Stimulated activated CD4-positive, alpha-beta T cell treated with anti-CD3 and anti-CD28 coated beads, Interleukin-1b, Interleukin-23, amount 100 ng/mL, for 48 hours (primary cell): ENCODE results near the gene ANKH.

Experiments used
- DNase-seq: peaks from one replicate; pipeline ENCODE4 v3.0.0-alpha.2; 2020

The ANKH gene

GRCh38 chr5:14710313-14710994 lies 161.1 kb downstream of the ANKH start:
- no peak for DNase-seq

- no peak for DNase-seq
Measured at GRCh38 chr5:14708551-14708950, 163.0 kb downstream of the ANKH start.

- no peak for DNase-seq
Measured at GRCh38 chr5:14707811-14708390, 163.7 kb downstream of the ANKH start.

GRCh38 chr5:14706615-14707021 lies 165.0 kb downstream of the ANKH start:
- peak; percentile 35 for DNase-seq

GRCh38 chr5:14705556-14705955 lies 166.0 kb downstream of the ANKH start:
- DNase-seq, result no peak

- no peak for DNase-seq
Measured at GRCh38 chr5:14702238-14702839, 169.2 kb downstream of the ANKH start.

GRCh38 chr5:14701556-14701955 lies 170.0 kb downstream of the ANKH start:
- no peak for DNase-seq

DNA sequence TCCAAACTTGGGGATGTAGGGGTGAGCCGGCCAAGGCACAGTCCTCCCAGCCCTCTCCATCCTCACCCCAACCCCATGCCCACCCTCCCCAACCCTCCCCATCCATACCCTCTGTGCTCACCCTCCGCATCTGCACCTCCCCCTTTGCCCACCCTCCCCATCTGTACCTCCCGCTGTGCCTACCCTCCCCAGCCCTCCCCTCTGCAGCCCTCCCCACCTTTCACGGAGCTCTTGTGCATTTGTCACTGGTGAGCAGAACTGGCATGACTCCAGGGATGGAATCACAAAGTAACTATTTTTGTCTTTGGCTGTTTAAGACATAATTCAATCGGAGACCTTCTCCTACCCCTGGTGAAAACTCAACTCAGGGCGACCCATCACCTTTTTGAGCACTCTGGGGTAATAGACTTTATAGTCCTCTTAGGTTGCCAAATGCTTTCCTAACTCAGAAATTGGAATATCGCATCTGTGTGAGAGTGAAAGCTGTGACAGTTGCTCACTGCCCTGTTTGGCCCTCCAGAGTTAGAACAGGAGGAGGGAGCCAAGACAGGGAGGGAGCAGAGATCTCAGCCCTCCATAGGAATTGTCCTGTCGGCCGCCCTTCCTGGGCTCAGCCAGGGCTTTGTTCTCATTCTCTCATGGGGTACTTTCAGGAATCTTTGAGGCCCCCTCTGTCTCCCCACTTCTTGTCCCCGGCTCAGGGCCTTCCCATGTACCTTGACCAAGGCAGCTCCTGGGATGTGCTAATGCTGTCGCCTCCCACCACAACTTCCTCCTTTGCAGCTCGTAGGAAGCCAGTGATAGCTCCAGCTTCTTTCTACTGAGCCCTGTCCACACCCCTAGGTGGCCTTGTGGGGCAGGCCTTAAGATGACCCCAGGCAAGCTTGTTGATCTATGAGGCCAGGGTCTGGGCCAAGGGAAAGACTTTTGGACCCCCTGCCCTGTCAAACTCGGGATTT lies 170.8 kb downstream of the ANKH start:
- DNase-seq, result no peak

- no peak for DNase-seq
Measured at GRCh38 chr5:14699807-14700400, 171.7 kb downstream of the ANKH start.

DNA sequence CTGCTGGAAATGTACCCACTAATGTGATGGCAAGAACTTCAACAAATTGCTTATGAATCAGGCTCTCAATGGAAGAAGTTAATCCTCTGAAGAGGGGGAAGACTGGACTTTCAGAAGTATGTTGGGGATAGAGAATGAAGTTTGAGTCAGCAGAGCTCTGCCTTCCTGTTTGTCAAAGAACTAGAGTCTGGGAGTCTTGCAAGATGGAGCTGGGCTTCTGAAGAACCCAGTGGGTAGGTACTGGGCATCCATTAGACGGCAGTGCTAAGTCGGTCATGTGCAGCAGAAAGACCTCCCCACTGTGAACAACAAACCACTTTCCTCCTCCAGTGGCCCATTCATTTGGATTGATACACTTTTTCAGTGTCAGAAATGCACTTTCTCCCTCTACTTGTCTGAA lies 172.4 kb downstream of the ANKH start:
- no peak for DNase-seq

- no peak for DNase-seq
Measured at GRCh38 chr5:14698495-14698894, 173.1 kb downstream of the ANKH start.

DNA sequence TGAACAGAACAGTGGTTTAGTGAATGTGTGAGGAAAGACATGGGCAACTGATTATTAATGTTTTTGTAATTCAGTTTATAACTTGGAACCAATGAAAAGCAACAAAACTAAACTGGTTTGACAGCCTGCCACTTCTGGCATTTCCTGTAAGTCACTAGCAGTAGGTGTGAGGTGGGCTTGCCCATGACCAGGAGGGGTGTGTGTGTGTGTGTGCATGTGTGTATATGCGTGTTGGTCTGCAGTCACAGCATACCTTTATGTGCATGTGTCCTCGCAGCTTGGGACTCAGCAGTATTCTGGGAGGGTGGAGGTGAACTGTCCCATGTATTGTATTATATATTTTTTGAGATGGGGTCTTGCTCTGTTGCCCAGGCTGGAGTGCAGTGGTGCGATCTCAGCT lies 174.7 kb downstream of the ANKH start:
- no peak for DNase-seq

DNA sequence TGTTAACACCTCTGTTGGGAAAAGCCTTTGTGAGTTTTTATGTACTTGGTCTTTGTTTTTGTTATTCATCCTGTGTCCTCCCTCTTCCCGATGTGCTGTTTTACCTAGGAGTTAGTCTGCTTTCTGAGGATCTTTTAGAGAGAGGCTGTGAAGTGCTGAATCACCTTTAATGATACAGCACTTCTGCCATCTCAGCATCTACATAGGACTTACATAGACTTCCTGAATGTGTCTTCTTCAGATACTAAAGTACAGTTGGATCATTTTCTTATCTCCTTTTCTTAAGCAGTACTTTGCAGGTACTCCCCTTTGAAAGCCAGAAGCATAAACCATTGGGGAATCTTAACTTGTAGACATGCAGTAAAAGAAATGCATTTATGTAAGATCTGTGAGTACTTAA lies 175.5 kb downstream of the ANKH start:
- no peak for DNase-seq

GRCh38 chr5:14695152-14695551 lies 176.4 kb downstream of the ANKH start:
- DNase-seq, result no peak

DNA sequence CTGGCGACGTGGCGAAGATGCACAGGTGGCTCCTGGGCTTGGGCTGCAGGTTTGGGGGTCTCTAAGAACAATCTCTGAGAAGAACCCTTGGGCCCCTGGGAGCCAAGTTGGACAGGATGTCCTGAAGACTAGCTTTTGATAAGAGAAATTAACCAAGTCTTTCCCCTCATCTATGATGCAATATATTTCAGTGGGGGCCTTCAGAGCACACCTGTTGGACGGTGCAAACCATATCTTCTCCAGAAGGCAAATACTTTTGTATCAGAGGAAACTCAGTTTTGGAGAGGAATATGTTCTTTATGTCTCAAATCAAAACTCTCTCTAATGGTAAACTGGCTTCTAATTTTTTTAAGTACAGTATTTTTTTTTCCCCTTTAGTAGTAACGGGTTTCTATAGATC lies 178.5 kb downstream of the ANKH start:
- no peak for DNase-seq

DNA sequence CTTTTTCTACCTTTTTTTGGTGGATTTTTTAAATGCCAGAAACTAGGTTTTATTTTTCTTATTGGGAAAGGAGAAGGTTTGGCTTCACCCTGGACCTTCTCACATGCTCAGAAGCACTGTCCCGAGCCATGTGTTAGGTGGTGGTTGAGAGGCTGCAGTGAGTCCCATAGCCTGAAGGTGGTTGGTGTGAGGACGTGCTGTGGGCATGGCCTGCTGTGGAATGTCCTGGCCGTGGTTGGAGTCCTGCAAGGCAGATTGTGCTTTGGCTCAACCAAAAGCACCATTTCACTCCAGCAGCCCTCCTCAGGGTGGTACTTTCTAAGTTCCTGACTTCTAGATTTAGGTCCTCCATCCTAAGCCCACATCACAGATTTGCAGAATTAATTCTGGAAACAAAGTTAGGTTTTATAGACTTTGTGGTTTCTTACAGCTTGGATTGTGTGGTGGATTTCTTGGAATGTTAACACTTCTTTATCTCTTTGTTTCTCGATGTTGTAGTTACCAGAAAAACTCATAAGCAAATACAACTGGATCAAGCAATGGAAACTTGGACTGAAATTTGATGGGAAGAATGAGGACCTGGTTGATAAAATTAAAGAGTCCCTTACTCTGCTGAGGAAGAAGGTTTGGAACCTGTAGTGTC lies 184.4 kb downstream of the ANKH start:
- DNase-seq, result no peak

DNA sequence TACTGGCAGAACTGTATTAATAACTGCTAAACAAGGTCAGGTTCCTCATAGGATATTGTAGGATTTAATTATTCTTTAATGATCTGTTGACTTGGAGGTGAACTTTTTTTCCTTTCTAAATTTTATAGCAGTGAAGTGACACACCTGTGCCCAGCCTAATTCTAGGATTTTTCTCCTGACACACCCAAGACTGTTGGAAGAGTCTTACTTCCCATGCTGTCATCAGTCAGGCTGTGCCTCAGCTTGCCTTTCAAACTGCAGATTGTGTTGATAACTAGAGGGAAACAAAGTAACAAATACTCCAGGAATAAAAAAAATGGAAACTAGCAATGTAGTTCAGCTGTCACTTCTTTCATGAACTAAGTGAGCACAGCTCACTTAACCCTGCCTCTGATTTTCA lies 185.1 kb downstream of the ANKH start:
- DNase-seq, result no peak

DNA sequence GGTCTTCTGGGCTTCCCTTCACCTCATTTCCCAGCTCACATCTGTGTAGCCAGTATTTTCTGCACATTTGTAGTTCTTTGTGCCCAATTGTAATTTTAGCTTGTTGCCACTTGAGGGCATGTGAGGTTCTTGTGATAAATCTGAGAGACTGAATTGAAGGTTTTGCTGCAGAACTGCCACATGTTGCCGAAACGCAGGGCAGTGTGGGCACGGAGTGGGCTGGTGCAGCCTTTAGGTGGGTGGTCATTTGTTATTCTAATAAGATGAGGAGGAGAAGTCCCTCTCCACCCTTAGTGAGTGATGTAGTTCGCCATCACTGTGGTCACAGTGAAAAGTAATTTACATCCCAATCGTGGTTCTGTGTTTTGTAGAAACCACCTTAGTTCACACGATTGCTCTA lies 185.8 kb downstream of the ANKH start:
- peak; percentile 41 for DNase-seq

DNA sequence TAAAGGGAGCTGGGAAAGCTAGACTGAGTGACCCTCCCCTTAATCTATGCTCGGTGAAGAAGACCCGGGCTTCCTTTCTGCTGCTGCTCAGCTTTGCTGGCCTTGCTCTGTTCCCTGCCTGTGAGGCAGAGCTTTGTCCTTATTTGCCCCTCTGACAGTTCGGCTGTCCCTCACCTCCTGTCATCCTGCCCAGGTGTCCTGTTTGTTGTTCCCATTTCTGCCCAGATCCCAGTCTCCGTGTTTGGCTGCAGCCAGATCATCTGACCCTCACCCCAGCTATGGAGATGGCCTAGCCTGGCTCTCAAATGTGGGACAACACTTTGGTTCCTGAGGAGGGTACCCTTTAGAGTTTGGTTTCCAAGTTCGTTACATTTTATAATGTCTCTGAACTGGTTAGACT lies 186.8 kb downstream of the ANKH start:
- DNase-seq, result no peak

DNA sequence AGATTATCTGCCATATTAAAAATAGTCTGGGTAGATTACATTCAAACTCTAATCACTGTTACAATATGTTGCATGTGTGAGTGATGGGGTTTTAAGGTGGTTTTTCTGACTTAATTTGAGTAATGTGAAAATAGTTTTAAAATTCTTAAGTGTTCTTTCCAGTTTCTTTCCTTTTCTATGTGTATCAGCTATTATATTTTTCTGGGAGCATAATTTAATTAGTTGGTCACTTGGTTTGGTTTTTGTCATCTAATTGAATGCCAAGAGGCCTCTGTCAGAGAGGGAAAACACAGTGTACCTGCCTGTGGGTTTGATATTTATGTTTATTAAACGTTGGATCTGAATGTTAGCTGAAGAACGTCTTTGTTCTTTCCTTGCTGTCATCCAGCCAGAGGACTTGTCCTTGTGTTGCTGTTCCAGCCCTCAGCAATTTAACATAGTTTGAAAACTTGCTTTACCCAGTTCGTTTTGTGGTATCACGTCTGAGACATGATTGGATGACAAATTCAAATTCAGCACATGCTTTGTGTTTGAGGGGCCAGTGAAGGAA lies 187.6 kb downstream of the ANKH start:
- DNase-seq, result no peak

DNA sequence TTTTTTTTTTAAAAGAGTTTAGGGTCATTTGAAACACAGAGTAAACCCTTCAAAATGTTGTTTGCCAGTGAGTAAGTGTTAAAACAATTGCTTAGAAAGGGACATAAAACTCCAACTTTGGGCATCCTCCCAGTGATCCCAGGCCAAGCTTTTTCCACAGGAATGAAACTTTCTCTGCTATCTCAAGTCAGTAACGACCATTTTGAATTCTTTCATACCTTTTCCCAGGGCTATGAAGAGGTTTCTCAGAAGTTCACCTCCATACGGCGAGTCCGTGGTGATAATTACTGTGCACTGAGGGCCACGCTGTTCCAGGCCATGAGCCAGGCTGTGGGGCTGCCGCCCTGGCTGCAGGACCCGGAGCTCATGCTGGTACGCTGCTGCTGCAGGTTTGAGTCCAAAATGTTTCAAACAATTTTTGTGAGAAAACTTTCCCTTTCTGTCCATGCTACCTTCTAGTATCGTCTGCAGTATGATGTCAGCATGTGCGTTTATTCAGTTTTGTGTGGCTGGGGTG lies 190.3 kb downstream of the ANKH start:
- DNase-seq, result no peak

- DNase-seq, result no peak
Measured at GRCh38 chr5:14679595-14679994, 192.0 kb downstream of the ANKH start.
